H1 (cell line): ENCODE results near the gene CELF4. TPM values are rescaled to one million over a fixed set of nuclear protein-coding genes. Genes with fewer than 3 reads are reported as not detected.

Experiments
- CTCF ChIA-PET: fragments of 300-600 bp; sonication (Branson Sonifier 250); formaldehyde crosslinking; loops from one replicate; lab custom pipeline; 2021; ENCODE audit not compliant: partially characterized antibody; lab: Charles Lee
- POLR2A ChIA-PET: fragments of 300-600 bp; sonication (Branson Sonifier 250); formaldehyde crosslinking; loops from one replicate; lab custom pipeline; 2021; ENCODE audit warnings: inconsistent platforms; ENCODE audit not compliant: partially characterized antibody; lab: Charles Lee
- DNase-seq, 2 experiments: peaks; one replicate each; pipeline versions ENCODE4 v3.0.0 to v3.0.0-alpha.2; 2010 to 2022; ENCODE audit warnings: low spot score in 2 of 2, low read depth in 1 of 2, mixed read lengths in 1 of 2
- FAIRE-seq: peaks from 2 replicates; lab custom pipeline; 2011; peaks lifted over from hg19 to GRCh38; lab: Jason Lieb, UNC
- H2AFZ ChIP-seq: 2 replicates; pipeline ENCODE4 v1.8.1; 2012; ENCODE audit warnings: low read length, inconsistent platforms
- H2AK5ac ChIP-seq: 2 replicates; pipeline ENCODE4 v1.6.1; 2013; ENCODE audit warnings: low read depth, low read length
- H2BK120ac ChIP-seq: replicated peaks from 2 replicates; pipeline ENCODE3; 2013; ENCODE audit warnings: low read depth, low read length, inconsistent platforms
- H2BK12ac ChIP-seq: 2 replicates; pipeline ENCODE4 v1.6.1; 2013; ENCODE audit warnings: low read depth, low read length
- H2BK15ac ChIP-seq: 2 replicates; pipeline ENCODE4 v1.6.1; 2013; ENCODE audit warnings: low read length
- H2BK20ac ChIP-seq: 2 replicates; pipeline ENCODE4 v1.6.1; 2013; ENCODE audit warnings: low read length
- H2BK5ac ChIP-seq: 2 replicates; pipeline ENCODE4 v1.6.1; 2013; ENCODE audit warnings: low read depth, low read length
- H3K14ac ChIP-seq: 2 replicates; pipeline ENCODE4 v1.6.1; 2013; ENCODE audit warnings: inconsistent platforms; ENCODE audit not compliant: insufficient read length
- H3K18ac ChIP-seq: 2 replicates; pipeline ENCODE4 v1.6.1; 2013; ENCODE audit warnings: low read length; ENCODE audit errors: extremely low read depth
- H3K23ac ChIP-seq: 2 replicates; pipeline ENCODE4 v1.6.1; 2013; ENCODE audit warnings: inconsistent platforms; ENCODE audit not compliant: insufficient read length
- H3K23me2 ChIP-seq: 2 replicates; pipeline ENCODE4 v1.6.1; 2013; ENCODE audit warnings: low read depth, low read length
- H3K27ac ChIP-seq: 2 replicates; pipeline ENCODE4 v1.6.1; 2011; ENCODE audit warnings: low read depth, low read length, inconsistent platforms
- H3K27me3 ChIP-seq, 4 experiments: replicated peaks in 1 of 4; 1 replicate in 1 of 4; 2 replicates in 3 of 4; pipeline versions ENCODE4 v1.6.1 to v1.8.1; 2011 to 2013; ENCODE audit warnings: low read length in 3 of 4, mild to moderate bottlenecking in 3 of 4, inconsistent platforms in 2 of 4, mixed read lengths in 2 of 4, moderate library complexity in 1 of 4; ENCODE audit not compliant: control insufficient read depth in 3 of 4, insufficient read depth in 3 of 4; ENCODE audit errors: extremely low read depth in 1 of 4
- H3K36me3 ChIP-seq, 4 experiments: 2 replicates each; pipeline versions ENCODE4 v1.6.1 to v1.8.1; 2011 to 2013; ENCODE audit warnings: mild to moderate bottlenecking in 4 of 4, low read length in 3 of 4, moderate library complexity in 2 of 4, control low read depth in 1 of 4, inconsistent platforms in 1 of 4; ENCODE audit not compliant: insufficient read depth in 4 of 4, control insufficient read depth in 2 of 4
- H3K4ac ChIP-seq: replicated peaks from 2 replicates; pipeline ENCODE3; 2013; ENCODE audit warnings: low read length, low read depth, mixed read lengths, inconsistent platforms; ENCODE audit not compliant: insufficient read length
- H3K4me1 ChIP-seq, 4 experiments: replicated peaks in 1 of 4; 1 replicate in 1 of 4; 2 replicates in 3 of 4; pipeline versions ENCODE4 v1.6.1 to v1.8.1; 2011 to 2013; ENCODE audit warnings: low read length in 3 of 4, inconsistent platforms in 2 of 4, mixed read lengths in 1 of 4; ENCODE audit not compliant: insufficient read depth in 4 of 4, control insufficient read depth in 3 of 4
- H3K4me2 ChIP-seq, 2 experiments: 2 replicates each; pipeline versions ENCODE4 v1.6.1 to v1.8.1; 2011 to 2013; ENCODE audit warnings: low read depth in 2 of 2, low read length in 2 of 2, control low read depth in 1 of 2, inconsistent platforms in 1 of 2, mild to moderate bottlenecking in 1 of 2; ENCODE audit not compliant: insufficient read depth in 1 of 2
- H3K4me3 ChIP-seq, 4 experiments: fragments of 200-600, 300-600 bp in 1 of 4; sonication (generic), shearing (Covaris generic), sonication (Bioruptor Twin) in 1 of 4; 2 replicates each; pipeline versions ENCODE4 v1.5.1 to v1.8.1; 2011 to 2016; ENCODE audit warnings: low read length in 4 of 4, low read depth in 3 of 4, control low read depth in 2 of 4, inconsistent platforms in 2 of 4, mild to moderate bottlenecking in 2 of 4, mixed read lengths in 1 of 4, moderate library complexity in 1 of 4; ENCODE audit not compliant: insufficient read depth in 2 of 4; ENCODE audit errors: extremely low read depth in 1 of 4
- H3K56ac ChIP-seq: replicated peaks from 2 replicates; pipeline ENCODE3; 2013; ENCODE audit warnings: low read depth, mild to moderate bottlenecking, mixed read lengths, low read length, inconsistent platforms; ENCODE audit not compliant: insufficient read length
- H3K79me1 ChIP-seq: 2 replicates; pipeline ENCODE4 v1.6.1; 2013; ENCODE audit warnings: low read depth, low read length, control low read depth
- H3K79me2 ChIP-seq, 2 experiments: 2 replicates each; pipeline versions ENCODE4 v1.6.1 to v1.8.1; 2012 to 2013; ENCODE audit warnings: low read length in 2 of 2, mild to moderate bottlenecking in 2 of 2, inconsistent platforms in 1 of 2; ENCODE audit not compliant: insufficient read depth in 2 of 2, control insufficient read depth in 1 of 2
- H3K9ac ChIP-seq, 4 experiments: replicated peaks in 1 of 4; 1 replicate in 1 of 4; 2 replicates in 3 of 4; pipeline versions ENCODE4 v1.6.1 to v1.8.1; 2011 to 2013; ENCODE audit warnings: low read depth in 3 of 4, low read length in 3 of 4, control low read depth in 2 of 4, mild to moderate bottlenecking in 2 of 4, moderate library complexity in 2 of 4, inconsistent platforms in 1 of 4; ENCODE audit errors: extremely low read depth in 1 of 4
- H3K9me3 ChIP-seq, 2 experiments: 2 replicates each; pipeline versions ENCODE4 v1.6.1 to v1.8.1; 2012 to 2013; ENCODE audit warnings: mild to moderate bottlenecking in 2 of 2, moderate library complexity in 2 of 2, control low read depth in 1 of 2, inconsistent platforms in 1 of 2, low read depth in 1 of 2, low read length in 1 of 2, mixed read lengths in 1 of 2; ENCODE audit not compliant: insufficient read depth in 2 of 2
- H4K20me1 ChIP-seq, 2 experiments: replicated peaks in 1 of 2; 2 replicates each; pipeline versions ENCODE3 to v1.8.1; 2011 to 2013; ENCODE audit warnings: inconsistent platforms in 2 of 2, low read length in 2 of 2, mild to moderate bottlenecking in 1 of 2; ENCODE audit not compliant: insufficient read depth in 2 of 2, control insufficient read depth in 1 of 2
- H4K5ac ChIP-seq: 2 replicates; pipeline ENCODE4 v1.6.1; 2013; ENCODE audit warnings: low read length, low read depth, mixed read lengths, inconsistent platforms; ENCODE audit not compliant: insufficient read length
- H4K8ac ChIP-seq: 2 replicates; pipeline ENCODE4 v1.8.0; 2013; ENCODE audit warnings: mild to moderate bottlenecking, moderate library complexity, low read length, inconsistent platforms; ENCODE audit not compliant: insufficient read depth; ENCODE audit errors: extremely low read depth
- H4K91ac ChIP-seq: replicated peaks from 2 replicates; pipeline ENCODE3; 2013; ENCODE audit warnings: low read length, mixed read lengths, inconsistent platforms; ENCODE audit not compliant: insufficient read length
- RNF2 ChIP-seq: fragments of 200-900, 300-1000 bp; sonication (generic); IDR thresholded peaks from 2 replicates; pipeline ENCODE4 v1.7.1; 2016; ENCODE audit warnings: borderline replicate concordance, low read depth, mild to moderate bottlenecking, antibody characterized with exemption, low read length; ENCODE audit not compliant: poor library complexity, severe bottlenecking; ENCODE audit errors: missing control alignments
- SP4 ChIP-seq: IDR thresholded peaks from 2 replicates; pipeline ENCODE4 v1.6.1; 2012; ENCODE audit warnings: low read length, inconsistent platforms
- WGBS, 2 experiments: shearing (Covaris generic) in 1 of 2; methylation state at CpG; one replicate each; pipeline versions ENCODE4 v1.1.6 to v1.1.7; 2013 to 2015; ENCODE audit warnings: low lambda C conversion rate in 2 of 2, mixed read lengths in 2 of 2, inconsistent platforms in 1 of 2, low coverage in 1 of 2, missing lambda C conversion rate in 1 of 2; ENCODE audit not compliant: insufficient replicate concordance in 2 of 2, insufficient coverage in 1 of 2, insufficient read length in 1 of 2; ENCODE audit errors: extremely low coverage in 1 of 2, missing lambda C conversion rate in 1 of 2; 5-methylcytosine and 5-hydroxymethylcytosine counted together
- polyA plus RNA-seq, 7 experiments: library from polyadenylated mRNA; depleted of rRNA in 3 of 7; stranded (reverse) in 5 of 7; unstranded in 2 of 7; fragments of >200 nt in 5 of 7; fragments of 200-250 nt in 2 of 7; gene quantifications; 1 replicate in 5 of 7; 2 replicates in 1 of 7; 4 replicates in 1 of 7; pipeline versions ENCODE4 v1.2.1 to v1.2.3, GENCODE V29; 2011 to 2013; ENCODE audit warnings: missing spikeins in 2 of 7, mixed read lengths in 2 of 7
- total RNA-seq: library from RNA; stranded (reverse); fragmentation: NEBNext Ultra II Directional; extraction: Animal tissue kit (Norgen Biotek cat#: 25700); gene quantifications from 2 replicates; pipeline ENCODE4 v1.2.1, GENCODE V29; 2021

CELF4 gene
- total and polyA plus RNA-seq, 2 of the 8 experiments (the other 6 are each of a cell fraction or from before 2014, with no cell fraction given), result 1.6 to 3.4 TPM

GRCh38 chr18:37567994-37568359, 2.4 kb upstream of the CELF4 start:
- no peak overlapping the region; the same call in 1 of the 2 replicates for H2AK5ac ChIP-seq
- H2BK5ac ChIP-seq, result no peak overlapping the region
- no peaks in the 10 kb centered on the region for H3K79me2 ChIP-seq
- no peak overlapping the region for H2AFZ ChIP-seq
- H3K23ac ChIP-seq, result no peak overlapping the region
- no peak overlapping the region for H3K18ac ChIP-seq
- H2BK20ac ChIP-seq, result peak overlapping the region; percentile 34; the same call in 1 of the 2 replicates
- peaks cover 0 to 14% (median 8%) of the 10 kb centered on the region in 4 experiments; a peak in 4 of 7 replicates for H3K4me1 ChIP-seq
- no peak overlapping the region for H3K9ac ChIP-seq
- peaks cover 4 to 5% of the 10 kb centered on the region in 2 experiments for H4K20me1 ChIP-seq
- H2BK120ac ChIP-seq, result no peak overlapping the region
- no peak overlapping the region for H4K5ac ChIP-seq
- no peaks in the 10 kb centered on the region for H3K79me1 ChIP-seq
- ChIA-PET CTCF (interaction anchor here (1.0 to 2.0 kb wide), 5 partner anchors 9 to 194 kb away, joined by 3 to 7 read pairs (median 5); no protein-coding TSS in a partner anchor), POLR2A (interaction anchor here (0.9 to 2.3 kb wide), 6 partner anchors 9 to 38 kb away, joined by 3 to 21 read pairs (median 4); no protein-coding TSS in a partner anchor)
- 54% methylated on average over 10 of the region's 10 CpGs; no CpG with 5 or more reads in 1 of the 2 experiments for WGBS, 2 experiments
- 0 out of 2 replicates have a peak overlapping the region, but pooled peaks have one; percentile 36 for H2BK15ac ChIP-seq
- H2BK12ac ChIP-seq, result peak overlapping the region; percentile 84; the same call in 1 of the 2 replicates
- H3K27me3 ChIP-seq, result peaks cover 37 to 69% (median 64%) of the 10 kb centered on the region in 4 experiments
- no peak overlapping the region for H3K27ac ChIP-seq
- no peak for FAIRE-seq
- H3K36me3 ChIP-seq, result peaks cover 0 to 4% (median 0%) of the 10 kb centered on the region in 4 experiments; a peak in 1 of 8 replicates
- no peak for DNase-seq
- H3K4me3 ChIP-seq, result peak overlapping the region in 2 of 4 experiments; percentile 84 to 87; a peak in 4 of 8 replicates
- no peak overlapping the region for H4K91ac ChIP-seq
- H3K14ac ChIP-seq, result no peak overlapping the region
- no peak for TF ChIP-seq SP4
- TF ChIP-seq RNF2, result peak; percentile 36
- peaks cover 15% of the 10 kb centered on the region for H3K23me2 ChIP-seq
- no peak overlapping the region for H3K4ac ChIP-seq
- no peak overlapping the region for H3K56ac ChIP-seq
- no peaks in the 10 kb centered on the region for H3K9me3 ChIP-seq
- H4K8ac ChIP-seq, result no peak overlapping the region
- peak overlapping the region; percentile 99 to 100 for H3K4me2 ChIP-seq
